GM19397 (cell line): ENCODE measurements around the gene FER.
"Not testable (repeated sequence)": the region's sequence is repeated elsewhere in the genome, so short reads cannot be mapped to it uniquely, and the experiment has no call there.

Experiments
- ATAC-seq: cut with Tn5 transposase; IDR thresholded peaks from one replicate; pipeline ENCODE4 v1.9.1; 2021; ENCODE audit warnings: mild to moderate bottlenecking, moderate library complexity; ENCODE audit not compliant: unreplicated experiment

Gene FER

GRCh38 chr5:108797396-108797795 is 49.7 kb downstream of the FER start:
- ATAC-seq = no peak

- no peak for ATAC-seq
These were observed 50.3 kb downstream of the FER start for GRCh38 chr5:108797986-108798385.

GRCh38 chr5:108798513-108799265 is 51.0 kb downstream of the FER start:
- ATAC-seq = no peak

GRCh38 chr5:108801301-108801700 is 53.6 kb downstream of the FER start:
- no peak for ATAC-seq

- ATAC-seq = no peak
These were observed 54.1 kb downstream of the FER start for GRCh38 chr5:108801776-108802175.

- ATAC-seq = no peak
These were observed 63.0 kb downstream of the FER start for GRCh38 chr5:108810717-108811116.

GRCh38 chr5:108813673-108814072 is 66.0 kb downstream of the FER start:
- ATAC-seq = no peak

GRCh38 chr5:108814551-108814950 is 66.9 kb downstream of the FER start:
- ATAC-seq = no peak

- peak; percentile 72 for ATAC-seq
These were observed 71.0 kb downstream of the FER start for GRCh38 chr5:108818613-108819272.

GRCh38 chr5:108820983-108821382 is 73.3 kb downstream of the FER start:
- ATAC-seq = no peak

GRCh38 chr5:108822211-108822947 is 74.7 kb downstream of the FER start:
- no peak for ATAC-seq

- ATAC-seq = no peak
These were observed 79.4 kb downstream of the FER start for GRCh38 chr5:108827131-108827530.

GRCh38 chr5:108830705-108831276 is 83.1 kb downstream of the FER start:
- ATAC-seq = no peak

GRCh38 chr5:108836492-108836891 is 88.8 kb downstream of the FER start:
- ATAC-seq = no peak

- ATAC-seq = not testable (repeated sequence)
These were observed 94.7 kb downstream of the FER start for GRCh38 chr5:108842260-108842941.

GRCh38 chr5:108851129-108851528 is 103.4 kb downstream of the FER start:
- not testable (repeated sequence) for ATAC-seq

- ATAC-seq = no peak
These were observed 110.2 kb downstream of the FER start for GRCh38 chr5:108857905-108858304.

GRCh38 chr5:108858959-108859358 is 111.3 kb downstream of the FER start:
- peak; percentile 89 for ATAC-seq

- no peak for ATAC-seq
These were observed 114.5 kb downstream of the FER start for GRCh38 chr5:108862211-108862610.

- not testable (repeated sequence) for ATAC-seq
These were observed 118.4 kb downstream of the FER start for GRCh38 chr5:108866097-108866496.

GRCh38 chr5:108867656-108868055 is 120.0 kb downstream of the FER start:
- ATAC-seq = no peak
